NT2/D1 (cell line): ENCODE data around the gene KLHL6.

Experiments
- SUZ12 ChIP-seq: IDR thresholded peaks from 2 replicates; pipeline ENCODE4 v1.6.1; 2011; ENCODE audit not compliant: insufficient read length, insufficient read depth; ENCODE audit errors: extremely low read depth
- YY1 ChIP-seq: IDR thresholded peaks from 2 replicates; pipeline ENCODE4 v1.6.1; 2011; ENCODE audit not compliant: insufficient read length, insufficient read depth

GRCh38 chr3:183587336-183587735 lies 31.8 kb upstream of the KLHL6 start:
- no peak for TF ChIP-seq YY1
- no peak for TF ChIP-seq SUZ12
